SJCRH30 (cell line): ENCODE data around the gene BUB3. TPM values are rescaled to one million over a fixed set of nuclear protein-coding genes. Genes with fewer than 3 reads are reported as not detected.

Experiments used
- DNase-seq, 2 experiments: peaks; one replicate each; pipeline ENCODE4 v3.0.0-alpha.2; 2015 to 2020
- H3K27ac ChIP-seq: fragments of 250-450 bp; sonication (Bioruptor Pico); 2 replicates; pipeline ENCODE4 v1.5.1; 2020; ENCODE audit warnings: mild to moderate bottlenecking, moderate library complexity
- H3K27me3 ChIP-seq: fragments of 250-450 bp; sonication (Bioruptor Pico); 2 replicates; pipeline ENCODE4 v1.5.1; 2020; ENCODE audit warnings: mild to moderate bottlenecking, moderate library complexity
- H3K36me3 ChIP-seq: fragments of 250-450 bp; sonication (Bioruptor Pico); 2 replicates; pipeline ENCODE4 v1.5.1; 2020; ENCODE audit warnings: mild to moderate bottlenecking, moderate library complexity
- H3K4me1 ChIP-seq: fragments of 250-450 bp; sonication (Bioruptor Pico); 2 replicates; pipeline ENCODE4 v1.5.1; 2020; ENCODE audit warnings: mild to moderate bottlenecking, moderate library complexity
- H3K4me3 ChIP-seq: fragments of 250-450 bp; sonication (Bioruptor Pico); 2 replicates; pipeline ENCODE4 v1.5.1; 2020; ENCODE audit warnings: mild to moderate bottlenecking, moderate library complexity
- H3K9me3 ChIP-seq: fragments of 250-450 bp; sonication (Bioruptor Pico); replicated peaks from 2 replicates; pipeline ENCODE4 v1.5.1; 2020; ENCODE audit warnings: mild to moderate bottlenecking, moderate library complexity
- total RNA-seq: library from RNA; depleted of rRNA; stranded (reverse); fragments of >200 nt; shearing (Covaris generic); gene quantifications from 2 replicates; pipeline ENCODE4 v1.2.3, GENCODE V29; 2014; rRNA removed

The BUB3 gene, protein sequence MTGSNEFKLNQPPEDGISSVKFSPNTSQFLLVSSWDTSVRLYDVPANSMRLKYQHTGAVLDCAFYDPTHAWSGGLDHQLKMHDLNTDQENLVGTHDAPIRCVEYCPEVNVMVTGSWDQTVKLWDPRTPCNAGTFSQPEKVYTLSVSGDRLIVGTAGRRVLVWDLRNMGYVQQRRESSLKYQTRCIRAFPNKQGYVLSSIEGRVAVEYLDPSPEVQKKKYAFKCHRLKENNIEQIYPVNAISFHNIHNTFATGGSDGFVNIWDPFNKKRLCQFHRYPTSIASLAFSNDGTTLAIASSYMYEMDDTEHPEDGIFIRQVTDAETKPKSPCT
- 211 and 218 TPM in 2 replicates for total RNA-seq

DNA sequence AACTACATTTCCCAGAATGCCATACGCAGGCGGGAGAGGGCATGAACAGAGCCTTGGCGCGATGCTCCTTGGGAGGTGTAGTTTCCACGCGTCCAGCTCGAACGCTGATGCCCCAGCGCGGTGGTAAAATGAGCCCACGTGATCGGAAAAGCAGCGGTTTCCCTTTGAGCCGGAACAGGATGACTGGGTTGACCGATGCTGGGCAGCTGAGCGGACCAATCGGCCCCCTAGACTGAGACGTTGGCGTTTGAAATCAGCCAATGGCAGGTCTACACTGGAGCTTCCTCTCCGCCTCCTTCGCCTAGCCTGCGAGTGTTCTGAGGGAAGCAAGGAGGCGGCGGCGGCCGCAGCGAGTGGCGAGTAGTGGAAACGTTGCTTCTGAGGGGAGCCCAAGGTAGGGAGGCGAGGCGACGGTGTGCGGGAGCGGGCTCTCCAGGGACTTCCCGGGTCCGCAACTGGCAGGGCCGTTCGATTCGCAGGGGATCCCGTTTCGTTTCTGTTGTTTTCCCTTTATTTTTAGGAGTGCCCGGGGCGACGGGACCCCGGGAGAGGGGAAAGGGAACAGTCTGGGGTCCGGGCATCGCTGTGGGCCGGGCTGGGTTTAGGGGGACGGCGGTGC lies at the start of gene BUB3:
Gene BUB3, plus strand, starts transcription at position 311 of the 619 bp plus-strand sequence. CDS start 516 bp downstream, outside the sequence.
- Histone ChIP-seq H3K9me3 (no peaks in the 10 kb centered on the region), H3K4me1 (no peaks in the 10 kb centered on the region), H3K4me3 (peak within 1 kb of the TSS; percentile 98), H3K27ac (peak within 1 kb of the TSS; percentile 98), H3K36me3 (peaks cover 43% of the 10 kb centered on the region), H3K27me3 (no peaks in the 10 kb centered on the region)
- DNase-seq: peak; percentile 96 to 98

DNA sequence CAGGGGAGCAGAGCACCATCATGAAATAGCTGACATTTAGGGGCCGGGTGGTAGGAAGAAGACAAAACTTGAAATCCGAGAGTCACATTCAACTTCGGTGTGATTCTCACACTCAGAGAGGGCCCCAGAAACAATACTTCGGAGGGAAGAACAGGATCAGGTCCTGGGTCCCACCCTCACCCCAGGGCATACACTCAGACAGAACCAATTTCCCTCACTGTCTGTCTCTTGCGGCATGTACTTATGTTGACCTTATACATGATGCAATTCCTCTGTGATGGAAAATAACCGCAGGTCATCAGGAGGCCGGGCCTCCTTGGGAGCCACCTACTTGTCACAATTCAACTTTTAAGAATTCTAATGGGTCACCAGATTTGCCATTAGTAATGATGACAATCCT lies 44.7 kb upstream of the BUB3 start:
- no peak for DNase-seq
- H3K4me1 ChIP-seq: no peaks in the 10 kb centered on the region
- no peaks in the 10 kb centered on the region for H3K36me3 ChIP-seq
- H3K27ac ChIP-seq: no peak overlapping the region
- no peaks in the 10 kb centered on the region for H3K27me3 ChIP-seq
- H3K9me3 ChIP-seq: no peaks in the 10 kb centered on the region
- no peak overlapping the region for H3K4me3 ChIP-seq

DNA sequence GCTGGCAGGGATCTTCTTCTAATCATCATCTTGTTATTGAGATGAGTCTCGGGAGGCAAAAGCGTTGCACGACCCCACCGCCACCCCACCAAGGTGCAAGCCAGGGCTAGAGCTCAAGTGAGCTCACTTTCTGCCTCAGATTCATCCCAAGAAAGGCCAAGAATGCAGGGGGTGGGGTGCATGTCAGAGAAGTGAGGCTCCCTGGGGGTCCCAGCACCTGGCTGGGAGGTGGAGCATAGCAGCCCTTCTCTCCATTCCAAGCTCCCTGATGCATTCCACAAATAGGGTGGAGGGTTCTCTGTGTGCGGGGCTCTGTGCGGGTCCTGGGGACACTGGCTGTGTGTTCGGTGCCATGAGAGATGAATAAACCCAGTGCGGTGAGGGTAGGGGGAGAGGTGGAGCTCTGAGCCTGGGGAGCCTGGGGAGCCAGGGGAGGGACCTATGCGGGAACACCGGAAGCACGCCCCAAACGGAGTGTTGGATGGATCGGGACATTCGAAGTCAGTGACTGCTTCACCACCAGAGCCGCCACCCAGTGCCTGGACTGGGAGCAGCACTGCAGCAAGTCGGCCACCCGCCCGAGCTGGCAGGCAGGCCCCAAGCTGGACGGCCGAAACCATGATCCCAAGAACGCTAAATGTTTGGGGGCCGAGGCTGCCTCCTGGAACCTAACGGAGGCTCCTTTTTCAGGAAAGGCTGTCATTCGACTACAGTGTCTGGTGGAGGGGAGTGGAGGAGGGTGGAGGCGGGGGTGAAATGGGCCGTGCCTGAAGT lies 36.4 kb upstream of the BUB3 start:
- Histone ChIP-seq H3K27ac (no peak overlapping the region), H3K27me3 (no peaks in the 10 kb centered on the region), H3K4me1 (no peaks in the 10 kb centered on the region), H3K4me3 (no peak overlapping the region), H3K36me3 (no peaks in the 10 kb centered on the region), H3K9me3 (no peaks in the 10 kb centered on the region)
- DNase-seq: no peak

DNA sequence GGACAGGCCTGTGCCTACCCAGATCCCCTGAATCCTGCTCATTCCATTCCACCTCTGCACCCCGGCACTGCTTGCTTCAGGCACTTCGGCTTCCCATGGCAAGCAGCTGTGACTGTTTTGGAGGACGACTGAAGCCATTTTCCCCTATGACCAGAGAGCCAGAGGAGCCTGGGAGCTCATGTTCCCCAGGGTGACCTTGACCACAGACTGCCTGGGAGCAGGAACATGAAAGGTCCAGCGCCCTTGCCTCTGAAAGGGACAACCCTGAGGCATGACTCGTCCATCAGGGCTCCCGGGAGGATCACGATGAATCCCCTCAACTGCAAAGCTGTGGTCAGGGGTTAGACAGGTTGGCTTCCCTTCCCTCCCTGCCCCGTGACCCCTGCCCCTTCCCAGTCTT lies 35.1 kb upstream of the BUB3 start:
- H3K4me1 ChIP-seq: no peaks in the 10 kb centered on the region

DNA sequence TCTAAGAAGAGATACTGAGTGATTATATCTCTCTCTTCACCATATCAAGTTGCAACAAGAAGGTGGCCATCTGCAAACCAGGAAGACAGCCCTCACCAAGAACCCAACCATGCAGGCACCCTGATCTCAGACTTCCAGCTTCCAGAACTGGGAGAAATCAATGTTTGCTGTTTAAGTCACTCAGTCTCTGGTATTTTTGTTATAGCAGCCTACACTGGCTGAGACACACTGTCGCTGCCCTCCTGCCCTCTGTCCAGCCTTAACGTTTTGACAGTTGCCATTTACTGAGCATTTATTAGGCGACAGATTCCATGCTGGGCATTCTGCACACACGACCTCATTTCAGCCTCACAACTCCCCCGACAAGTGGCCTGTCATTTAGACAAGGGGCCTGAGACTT lies 28.0 kb upstream of the BUB3 start:
- H3K9me3 ChIP-seq: no peaks in the 10 kb centered on the region
- no peak overlapping the region for H3K27ac ChIP-seq
- H3K4me3 ChIP-seq: no peak overlapping the region
- no peaks in the 10 kb centered on the region for H3K27me3 ChIP-seq
- no peak for DNase-seq
- no peaks in the 10 kb centered on the region for H3K4me1 ChIP-seq
- no peaks in the 10 kb centered on the region for H3K36me3 ChIP-seq

More for the DNA sequence above, 35.1 kb upstream of the BUB3 start:
- Histone ChIP-seq H3K9me3 (no peaks in the 10 kb centered on the region), H3K36me3 (no peaks in the 10 kb centered on the region), H3K27ac (no peak overlapping the region), H3K27me3 (no peaks in the 10 kb centered on the region), H3K4me3 (no peak overlapping the region)
- peak in 1 of 2 experiments; percentile 6 for DNase-seq

DNA sequence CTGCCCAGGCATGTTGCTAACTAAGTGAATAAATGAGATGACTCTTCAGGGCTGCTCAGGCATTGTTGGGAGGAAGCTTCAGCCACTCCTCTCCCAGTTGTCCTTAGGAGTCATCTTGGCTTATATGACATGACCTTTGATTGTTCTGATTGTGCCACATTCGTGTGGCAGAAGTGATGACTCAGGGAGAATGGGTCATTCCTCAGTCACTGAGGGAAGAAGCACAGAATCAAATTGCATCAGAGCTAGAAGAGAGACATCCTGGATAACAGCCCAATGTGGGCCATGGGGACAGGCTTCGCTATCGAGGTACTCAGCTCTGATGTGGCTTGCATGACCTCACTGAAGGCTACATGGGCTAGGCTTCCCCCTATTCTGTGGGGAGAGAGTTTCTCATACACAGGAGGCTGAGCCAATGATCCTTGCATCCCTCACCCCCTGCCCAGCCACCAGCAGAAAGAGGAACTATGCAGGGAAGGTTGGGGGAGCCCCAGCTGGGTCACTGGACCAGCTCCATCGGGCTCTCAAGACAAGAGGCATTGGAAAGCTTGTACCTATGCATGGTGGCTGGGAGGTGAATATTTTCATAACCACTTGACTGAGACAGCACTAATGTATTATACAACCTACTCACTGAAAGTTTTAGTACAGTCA lies 24.5 kb upstream of the BUB3 start:
- Histone ChIP-seq H3K4me1 (no peaks in the 10 kb centered on the region), H3K4me3 (no peak overlapping the region), H3K36me3 (no peaks in the 10 kb centered on the region), H3K27me3 (no peaks in the 10 kb centered on the region), H3K9me3 (no peaks in the 10 kb centered on the region), H3K27ac (no peak overlapping the region)
- DNase-seq: no peak

DNA sequence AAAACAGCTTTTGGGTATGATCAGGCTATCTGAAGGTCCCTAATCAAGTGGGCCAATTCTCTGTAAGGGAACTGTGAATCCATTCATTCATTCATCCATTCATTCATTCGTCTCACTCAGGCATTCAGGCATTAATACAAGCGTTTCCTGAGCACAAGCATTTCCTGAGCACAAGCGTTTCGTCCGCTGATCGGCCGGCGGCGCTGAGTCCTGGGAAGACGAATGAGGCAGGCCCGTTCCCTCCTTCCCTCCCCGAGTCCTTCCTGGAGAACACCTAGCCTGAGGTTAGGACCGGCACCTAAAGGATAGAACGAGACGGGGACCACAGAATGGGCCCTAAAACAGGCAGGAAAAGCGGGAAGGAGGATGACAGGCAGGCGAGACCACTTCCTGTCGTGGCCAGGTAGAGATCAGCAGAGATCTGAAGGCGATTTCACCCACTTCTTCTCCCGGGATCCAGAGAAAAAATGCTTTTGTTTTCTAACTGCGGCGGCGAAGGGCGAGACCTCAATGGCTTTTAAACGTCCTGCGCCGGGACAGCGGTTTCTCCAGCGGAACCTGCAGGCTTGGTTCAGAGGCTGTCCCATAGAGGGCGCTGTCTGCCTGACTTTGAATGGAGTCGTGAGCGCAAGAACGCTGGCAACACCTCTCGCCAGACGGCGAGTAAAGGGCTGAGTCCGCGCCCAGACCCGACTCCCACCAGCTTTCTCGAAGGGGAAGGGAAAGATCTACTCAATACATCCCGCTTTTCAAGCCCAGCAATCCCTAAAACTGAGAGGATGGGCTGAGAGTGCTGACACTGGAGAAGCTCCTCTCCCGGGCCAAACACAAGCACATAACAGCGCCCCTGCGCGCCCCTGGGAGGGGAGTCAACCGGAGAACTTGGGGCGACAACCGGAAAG lies 21.4 kb upstream of the BUB3 start:
- DNase-seq: peak; percentile 26 to 58
- Histone ChIP-seq H3K27me3 (no peaks in the 10 kb centered on the region), H3K36me3 (no peaks in the 10 kb centered on the region), H3K9me3 (no peaks in the 10 kb centered on the region), H3K27ac (no peak overlapping the region), H3K4me1 (no peaks in the 10 kb centered on the region), H3K4me3 (no peak overlapping the region)

DNA sequence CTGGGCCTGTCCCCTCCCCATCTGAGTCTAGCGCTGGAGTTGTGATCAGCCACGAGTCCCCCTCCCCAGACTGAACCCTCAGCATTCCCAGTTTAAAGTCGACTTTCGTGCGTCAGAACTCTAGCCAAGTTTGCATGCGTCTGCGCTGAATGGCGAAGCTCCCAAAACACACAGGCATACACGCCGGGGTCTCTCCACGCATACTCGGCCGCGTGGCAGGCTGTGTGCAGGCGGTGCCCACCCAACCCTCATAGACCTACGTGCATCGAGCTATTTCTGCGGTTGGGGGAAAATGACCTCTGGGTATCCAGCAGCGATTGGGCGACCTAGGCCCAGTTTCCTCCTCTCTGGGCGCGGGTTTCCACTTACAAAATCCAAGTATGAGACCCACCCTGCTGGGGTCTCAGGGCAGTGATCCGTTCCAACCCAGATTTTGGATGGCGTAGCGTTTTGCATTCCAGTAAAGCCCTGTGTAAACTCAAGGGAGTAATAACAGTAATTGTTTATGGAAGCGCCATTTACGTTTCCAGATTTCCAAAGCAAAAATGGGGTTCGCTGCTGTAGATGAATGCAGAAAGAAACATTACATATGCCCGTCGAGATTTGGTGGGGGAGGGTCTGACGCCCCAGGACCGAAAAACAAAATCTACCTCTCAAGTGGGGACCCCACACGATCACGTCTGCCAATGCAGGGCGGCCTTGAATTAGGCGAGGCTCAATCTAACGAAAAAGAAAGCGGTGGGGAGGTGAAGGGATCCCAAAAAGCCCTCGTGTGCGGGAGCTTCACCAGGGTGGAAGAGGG lies 20.5 kb upstream of the BUB3 start:
- H3K27me3 ChIP-seq: no peaks in the 10 kb centered on the region
- H3K27ac ChIP-seq: no peak overlapping the region
- H3K36me3 ChIP-seq: no peaks in the 10 kb centered on the region
- no peak overlapping the region for H3K4me3 ChIP-seq
- H3K4me1 ChIP-seq: no peaks in the 10 kb centered on the region
- DNase-seq: no peak
- H3K9me3 ChIP-seq: no peaks in the 10 kb centered on the region

DNA sequence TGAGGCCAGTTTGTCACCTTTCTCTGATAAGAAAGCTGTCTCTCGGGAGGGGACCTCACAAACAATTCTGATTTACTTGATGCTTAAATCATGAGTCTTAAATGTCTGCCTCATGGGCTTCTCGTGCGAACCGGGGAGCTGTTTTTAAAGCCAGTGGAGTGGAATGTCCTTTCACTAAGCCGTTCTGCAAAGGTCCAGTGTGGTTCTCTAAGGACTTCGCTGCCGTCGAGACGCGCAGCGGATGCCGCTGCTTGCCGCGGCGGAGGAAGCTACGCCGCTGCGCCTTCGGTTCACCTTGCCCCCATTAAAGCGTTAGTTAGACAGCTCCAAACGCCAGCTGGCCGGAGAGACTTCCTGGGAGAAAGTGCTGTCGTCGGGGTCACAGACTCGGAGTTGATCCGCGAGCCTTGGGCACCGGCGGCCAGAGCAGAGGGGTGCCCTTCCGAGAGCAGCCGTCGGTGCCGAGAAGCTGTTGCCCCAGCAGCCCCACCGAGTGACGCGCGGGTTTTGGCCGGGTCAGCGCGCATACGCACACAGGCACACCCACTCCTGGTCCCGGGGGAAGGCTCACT lies 19.8 kb upstream of the BUB3 start:
- no peak for DNase-seq
- Histone ChIP-seq H3K4me3 (no peak overlapping the region), H3K27me3 (no peaks in the 10 kb centered on the region), H3K27ac (no peak overlapping the region), H3K9me3 (no peaks in the 10 kb centered on the region), H3K36me3 (no peaks in the 10 kb centered on the region), H3K4me1 (no peaks in the 10 kb centered on the region)

DNA sequence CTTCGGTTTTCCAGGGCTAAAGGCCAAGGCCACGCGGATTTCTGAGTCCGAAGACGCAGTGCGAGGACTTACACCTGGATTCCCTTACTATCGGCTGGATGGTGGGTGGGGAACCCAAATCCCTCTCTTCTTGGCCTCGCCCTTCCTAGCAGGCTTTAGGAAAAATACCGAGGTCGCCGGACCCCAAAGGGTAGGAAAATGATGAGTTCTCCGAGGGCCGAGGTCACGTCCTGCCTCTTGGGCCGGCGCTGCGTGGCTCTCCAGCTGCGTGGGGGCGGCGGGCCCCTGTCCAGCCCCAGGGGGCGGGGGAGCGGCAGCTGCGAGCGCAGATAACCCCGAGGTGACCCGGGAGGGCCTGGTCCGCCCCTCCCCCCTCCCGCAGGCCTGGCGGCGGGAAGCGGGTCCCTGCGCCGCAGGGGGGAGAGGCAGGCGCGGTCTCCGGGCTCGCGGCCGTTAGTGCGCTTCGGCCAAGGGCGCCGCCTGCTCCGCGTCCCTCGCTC lies 19.2 kb upstream of the BUB3 start:
- Histone ChIP-seq H3K27ac (peak overlapping the region; percentile 36; the same call in 1 of the 2 replicates), H3K27me3 (no peaks in the 10 kb centered on the region), H3K4me3 (peak overlapping the region; percentile 52), H3K9me3 (no peaks in the 10 kb centered on the region), H3K4me1 (no peaks in the 10 kb centered on the region), H3K36me3 (no peaks in the 10 kb centered on the region)
- DNase-seq: peak; percentile 20 to 23

DNA sequence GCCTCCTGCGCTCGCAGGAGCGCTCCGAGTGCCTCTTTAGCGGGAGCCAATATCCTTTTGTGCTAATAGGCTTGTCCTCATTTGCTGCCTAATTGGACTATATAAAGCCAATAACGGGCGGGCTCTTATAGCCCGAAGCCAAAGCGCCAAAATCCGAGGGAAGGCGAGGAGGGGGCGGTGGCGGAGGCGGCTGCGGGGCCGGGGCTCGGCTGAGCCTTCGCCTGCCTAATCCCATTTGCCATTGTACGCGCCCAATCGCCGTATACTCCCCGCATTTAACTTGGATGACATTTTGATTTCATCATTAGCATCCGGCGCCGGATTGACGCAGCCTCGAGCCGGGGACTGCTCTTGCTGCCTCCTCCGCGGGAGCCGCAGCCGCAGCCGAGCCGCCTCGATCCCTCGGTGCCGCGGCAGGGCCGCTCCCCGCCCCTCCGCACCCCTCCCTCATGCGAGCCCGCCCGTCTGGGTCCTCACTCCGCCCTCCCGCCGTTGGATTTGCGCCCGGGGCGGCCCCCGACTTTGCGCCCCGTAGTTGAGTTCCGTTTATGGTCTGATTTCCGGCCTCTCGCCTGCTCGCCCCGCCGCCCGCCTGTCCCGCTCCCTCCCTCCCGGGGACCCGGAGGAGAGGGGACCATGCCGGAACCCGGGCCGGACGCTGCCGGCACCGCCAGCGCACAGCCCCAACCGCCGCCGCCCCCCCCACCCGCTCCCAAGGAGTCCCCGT lies 18.6 kb upstream of the BUB3 start, which contains the start of gene HMX3:
Gene HMX3, plus strand, starts transcription at position 556 of the 727 bp plus-strand sequence. Its CDS starts 81 bp downstream, at position 637.
- Histone ChIP-seq H3K4me3 (peak within 1 kb of the TSS; percentile 52), H3K9me3 (no peaks in the 10 kb centered on the region), H3K36me3 (no peaks in the 10 kb centered on the region), H3K27ac (peak within 1 kb of the TSS; percentile 36), H3K4me1 (no peaks in the 10 kb centered on the region), H3K27me3 (no peaks in the 10 kb centered on the region)
- DNase-seq: peak in 1 of 2 experiments; percentile 7

DNA sequence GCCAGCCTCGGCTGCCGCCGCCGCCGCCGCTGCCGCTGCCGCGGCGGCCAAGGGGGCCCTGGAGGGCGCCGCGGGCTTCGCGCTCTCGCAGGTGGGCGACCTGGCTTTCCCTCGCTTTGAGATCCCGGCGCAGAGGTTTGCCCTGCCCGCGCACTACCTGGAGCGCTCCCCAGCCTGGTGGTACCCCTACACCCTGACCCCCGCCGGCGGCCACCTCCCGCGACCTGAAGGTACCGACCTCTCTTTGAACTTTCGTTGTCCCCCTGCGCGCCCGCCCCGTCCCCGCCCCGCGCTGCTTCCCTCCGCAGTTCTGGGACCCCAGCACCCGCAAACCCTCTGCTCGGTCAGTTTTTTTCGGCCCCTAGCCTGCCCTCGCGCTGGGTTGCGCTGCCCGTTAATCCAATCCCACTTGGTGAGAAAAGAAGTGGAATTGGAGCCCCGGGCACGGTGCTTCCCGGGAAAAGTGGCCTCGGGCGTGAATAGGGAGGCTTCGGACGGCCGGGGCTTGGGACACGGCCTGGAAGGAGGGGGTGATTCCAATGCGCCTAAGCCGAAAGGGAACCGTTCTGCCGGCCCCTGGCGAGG lies 17.9 kb upstream of the BUB3 start:
- H3K4me1 ChIP-seq: no peaks in the 10 kb centered on the region
- no peaks in the 10 kb centered on the region for H3K36me3 ChIP-seq

More for the DNA sequence above, 17.9 kb upstream of the BUB3 start:
- no peak for DNase-seq
- H3K27me3 ChIP-seq: no peaks in the 10 kb centered on the region
- no peaks in the 10 kb centered on the region for H3K9me3 ChIP-seq
- no peak overlapping the region for H3K4me3 ChIP-seq
- H3K27ac ChIP-seq: no peak overlapping the region
